ENCODE data around the gene MYL12B.

MYL12B gene

GRCh38 chr18:3323900-3324299, 62.0 kb downstream of the MYL12B start:
- no peak overlapping the region for H3K27ac ChIP-seq (ENCODE audit: low read length)
- H3K36me3 ChIP-seq (ENCODE audit: insufficient read depth, low read length) = no peaks in the 10 kb centered on the region
- no peak for TF ChIP-seq EZH2 (IDR thresholded peaks at IDR 0.05; ENCODE audit: borderline replicate concordance, low read depth, low read length, severe bottlenecking)
- TF ChIP-seq CTCF (IDR thresholded peaks at IDR 0.05; ENCODE audit: borderline replicate concordance, extremely low read depth, low read length, poor library complexity, severe bottlenecking) = no peak
- H3K4me2 ChIP-seq (ENCODE audit: insufficient read depth, low read length) = no peak overlapping the region
- DNase-seq (no peak), ATAC-seq (ENCODE audit: insufficient read depth, low read depth) (no peak)
- no peaks in the 10 kb centered on the region for H3K4me1 ChIP-seq (ENCODE audit: insufficient read depth, low read length)
- H4K20me1 ChIP-seq (ENCODE audit: insufficient read depth, low read length) = no peaks in the 10 kb centered on the region
- no peak overlapping the region for H3K9ac ChIP-seq (ENCODE audit: low read depth, low read length)
- H3K79me2 ChIP-seq (ENCODE audit: insufficient read depth, low read length) = no peaks in the 10 kb centered on the region
- no peak overlapping the region for H3K4me3 ChIP-seq (ENCODE audit: low read depth in 1 of 2, low read length in 2 of 2)
- H2AFZ ChIP-seq (ENCODE audit: low read depth, low read length) = no peak overlapping the region
- no peaks in the 10 kb centered on the region for H3K9me3 ChIP-seq (ENCODE audit: insufficient read depth, low read length, severe bottlenecking)
- peaks cover 9% of the 10 kb centered on the region for H3K27me3 ChIP-seq (ENCODE audit: insufficient read depth, low read length, poor library complexity)
